ENCODE data around the gene DRAXIN. TPM values are rescaled to one million over a fixed set of nuclear protein-coding genes. Genes with fewer than 3 reads are reported as not detected.
A peak's percentile ranks its signal among the peaks of the same experiment; 100 is the strongest.

DRAXIN gene
- total RNA-seq, 1 experiment from 2014 or later, result 0.02 TPM

DNA sequence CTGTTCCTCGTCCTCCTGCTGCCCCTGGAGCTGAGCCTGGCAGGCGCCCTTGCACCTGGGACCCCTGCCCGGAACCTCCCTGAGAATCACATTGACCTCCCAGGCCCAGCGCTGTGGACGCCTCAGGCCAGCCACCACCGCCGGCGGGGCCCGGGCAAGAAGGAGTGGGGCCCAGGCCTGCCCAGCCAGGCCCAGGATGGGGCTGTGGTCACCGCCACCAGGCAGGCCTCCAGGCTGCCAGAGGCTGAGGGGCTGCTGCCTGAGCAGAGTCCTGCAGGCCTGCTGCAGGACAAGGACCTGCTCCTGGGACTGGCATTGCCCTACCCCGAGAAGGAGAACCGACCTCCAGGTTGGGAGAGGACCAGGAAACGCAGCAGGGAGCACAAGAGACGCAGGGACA, 14.8 kb downstream of the DRAXIN start:
- no peak for DNase-seq (ENCODE audit: extremely low read depth, low read depth)

DNA sequence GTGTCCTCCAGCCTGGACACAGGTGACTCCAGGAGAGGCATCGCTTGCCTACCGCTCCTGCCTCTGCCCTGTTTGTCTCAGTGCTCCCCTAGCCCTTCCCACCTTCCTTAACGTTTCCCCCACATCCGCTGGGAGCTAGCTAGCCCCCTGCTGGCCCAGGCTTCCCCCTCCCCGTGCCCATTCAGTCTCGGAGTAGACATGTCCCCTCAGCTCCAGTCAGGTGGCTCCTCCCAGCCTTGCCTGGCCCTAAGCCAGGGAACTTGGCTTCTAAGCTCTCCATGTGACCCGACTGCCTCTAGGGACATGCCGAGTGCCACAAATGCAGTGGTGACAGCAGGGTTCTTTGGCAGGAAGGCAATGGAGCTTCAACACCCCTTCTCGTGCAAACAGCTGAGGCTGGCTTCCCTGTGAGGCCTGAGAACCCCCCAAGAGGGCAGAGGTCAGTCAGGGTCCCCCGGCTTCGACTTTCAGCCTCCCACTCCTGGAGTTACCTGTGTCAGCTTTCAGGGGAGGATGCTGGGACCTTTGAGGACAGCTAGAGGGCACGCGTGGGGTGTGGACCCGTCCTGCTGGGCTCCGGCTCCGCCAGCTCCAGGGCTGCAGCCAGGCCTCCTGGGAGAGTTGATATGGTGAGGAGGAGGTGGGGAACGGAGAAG, 16.2 kb downstream of the DRAXIN start:
- DNase-seq (ENCODE audit: extremely low read depth, low read depth), result no peak

DNA sequence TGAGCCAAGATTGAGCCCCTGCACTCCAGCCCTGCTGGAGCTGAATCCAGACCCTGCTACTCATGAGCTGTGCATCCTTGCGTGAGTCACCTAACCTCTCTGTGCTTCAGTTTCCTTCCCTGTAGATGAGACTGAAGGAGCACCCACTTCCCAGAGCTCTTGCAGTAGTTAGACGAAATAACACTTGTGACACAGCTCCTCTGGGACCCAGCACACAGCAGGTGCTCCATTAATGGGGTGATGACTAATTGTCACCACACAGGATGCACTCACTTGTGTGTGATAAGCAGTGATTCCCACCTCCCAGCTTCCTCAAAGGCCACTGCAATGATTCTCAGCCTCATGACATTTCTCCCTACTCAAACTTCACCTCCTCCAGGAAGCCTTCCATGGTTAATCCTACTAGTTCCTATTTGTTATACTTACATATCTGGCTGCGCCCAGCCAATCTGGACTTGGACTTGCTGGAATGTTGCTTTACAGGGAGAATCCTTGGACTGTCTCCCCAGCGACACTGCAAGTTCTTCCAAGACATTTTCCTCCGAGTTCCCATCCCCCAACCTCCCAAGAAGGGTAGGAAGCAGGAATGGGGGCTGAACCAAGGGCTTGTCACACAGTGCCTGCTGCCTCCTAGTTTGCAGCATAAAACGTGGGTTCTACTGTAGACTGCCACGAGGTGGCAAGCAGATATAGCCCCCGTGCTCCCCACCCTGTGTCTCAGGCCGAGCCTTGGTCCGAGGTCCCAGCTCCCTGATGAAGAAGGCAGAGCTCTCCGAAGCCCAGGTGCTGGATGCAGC, 17.2 kb downstream of the DRAXIN start:
- no peak for DNase-seq (ENCODE audit: extremely low read depth, low read depth)

DNA sequence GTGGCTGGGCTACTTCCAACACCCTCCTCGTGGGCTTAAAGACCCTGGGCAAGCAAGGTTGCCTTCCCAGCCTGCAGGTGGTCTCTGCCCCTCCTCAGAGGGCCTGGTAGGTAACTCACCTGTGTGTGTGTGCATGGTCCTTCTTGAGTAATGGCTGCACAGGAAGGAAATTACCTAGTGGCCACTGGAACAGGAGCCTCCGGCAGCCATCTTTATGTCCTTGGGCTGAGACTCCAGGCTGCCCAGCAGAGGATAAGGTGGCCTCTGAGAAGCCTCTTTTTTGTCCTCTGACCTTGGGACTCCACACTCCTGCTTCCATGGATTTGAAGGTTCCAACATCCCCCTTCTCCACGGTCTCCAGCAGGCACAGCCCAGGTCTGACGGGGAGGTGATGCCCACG, 20.0 kb downstream of the DRAXIN start:
- no peak for DNase-seq (ENCODE audit: extremely low read depth, low read depth)

DNA sequence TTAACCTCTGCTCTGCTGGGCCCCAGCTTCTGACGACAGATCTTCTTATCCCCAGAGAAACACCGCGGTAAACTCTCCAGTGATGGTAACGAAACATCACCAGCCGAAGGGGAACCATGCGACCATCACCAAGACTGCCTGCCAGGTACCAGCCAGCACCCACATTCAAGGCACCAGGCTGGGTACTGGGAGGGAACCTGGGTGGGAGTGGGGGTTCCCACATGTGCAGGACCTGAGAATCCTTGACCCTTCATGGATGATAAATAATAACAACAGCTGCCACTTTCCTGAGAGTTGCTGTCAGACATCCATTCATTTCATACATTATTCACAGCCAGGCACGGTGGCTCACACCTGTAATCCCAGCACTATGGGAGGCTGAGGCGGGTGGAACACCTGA, 20.8 kb downstream of the DRAXIN start:
- no peak for DNase-seq (ENCODE audit: extremely low read depth, low read depth)

DNA sequence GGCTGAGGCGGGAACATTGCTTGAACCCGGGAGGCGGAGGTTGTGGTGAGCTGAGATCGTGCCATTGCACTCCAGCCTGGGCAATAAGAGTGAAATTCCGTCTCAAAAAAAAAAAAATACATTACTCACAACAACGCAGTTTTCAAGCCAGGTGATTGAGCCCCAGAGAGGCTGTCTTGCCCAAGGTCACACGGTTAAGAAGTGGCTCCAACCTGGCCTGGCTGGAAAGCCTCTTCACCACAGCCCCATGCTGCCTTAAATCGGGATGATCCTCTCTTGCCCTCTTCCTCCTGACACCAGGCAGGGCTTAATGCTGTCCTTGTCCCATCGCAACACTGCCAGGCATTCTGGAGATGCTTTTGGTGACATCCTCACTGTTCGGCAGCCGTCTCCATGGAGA, 21.6 kb downstream of the DRAXIN start:
- no peak for DNase-seq (ENCODE audit: extremely low read depth, low read depth)

DNA sequence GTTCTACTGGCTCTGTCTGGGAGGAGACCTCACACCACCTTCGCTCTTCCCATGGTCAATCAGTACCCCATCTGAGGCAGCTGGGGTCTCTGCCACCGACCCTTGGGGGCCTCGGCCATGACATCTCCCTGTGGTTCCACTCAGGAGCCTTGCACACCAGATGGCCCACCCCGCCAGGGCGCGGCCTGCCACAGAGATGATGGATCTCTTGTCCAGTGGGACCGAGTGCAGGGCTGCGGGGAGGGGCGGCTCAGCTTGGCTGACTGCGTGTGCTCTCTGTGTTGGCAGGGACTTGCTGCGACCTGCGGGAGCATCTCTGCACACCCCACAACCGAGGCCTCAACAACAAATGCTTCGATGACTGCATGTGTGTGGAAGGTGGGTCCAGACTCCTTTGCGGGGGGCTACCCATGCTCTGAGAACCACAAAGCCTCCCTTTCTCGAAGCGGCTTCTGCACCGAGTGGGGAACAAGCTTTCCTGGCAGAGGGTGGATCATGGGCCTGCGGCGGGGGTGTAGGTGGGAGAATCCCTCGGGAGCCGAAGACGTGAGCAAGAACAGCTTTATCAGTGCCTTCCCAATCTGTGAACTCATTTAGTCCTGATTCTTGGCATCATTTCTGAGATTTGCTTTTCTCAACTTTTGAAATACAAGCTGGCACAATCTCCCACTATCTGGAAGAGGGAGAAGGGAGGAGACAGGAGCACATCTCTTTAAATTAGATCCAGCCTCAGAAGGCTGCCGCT, 23.5 kb downstream of the DRAXIN start:
- DNase-seq (ENCODE audit: extremely low read depth, low read depth), result no peak

DNA sequence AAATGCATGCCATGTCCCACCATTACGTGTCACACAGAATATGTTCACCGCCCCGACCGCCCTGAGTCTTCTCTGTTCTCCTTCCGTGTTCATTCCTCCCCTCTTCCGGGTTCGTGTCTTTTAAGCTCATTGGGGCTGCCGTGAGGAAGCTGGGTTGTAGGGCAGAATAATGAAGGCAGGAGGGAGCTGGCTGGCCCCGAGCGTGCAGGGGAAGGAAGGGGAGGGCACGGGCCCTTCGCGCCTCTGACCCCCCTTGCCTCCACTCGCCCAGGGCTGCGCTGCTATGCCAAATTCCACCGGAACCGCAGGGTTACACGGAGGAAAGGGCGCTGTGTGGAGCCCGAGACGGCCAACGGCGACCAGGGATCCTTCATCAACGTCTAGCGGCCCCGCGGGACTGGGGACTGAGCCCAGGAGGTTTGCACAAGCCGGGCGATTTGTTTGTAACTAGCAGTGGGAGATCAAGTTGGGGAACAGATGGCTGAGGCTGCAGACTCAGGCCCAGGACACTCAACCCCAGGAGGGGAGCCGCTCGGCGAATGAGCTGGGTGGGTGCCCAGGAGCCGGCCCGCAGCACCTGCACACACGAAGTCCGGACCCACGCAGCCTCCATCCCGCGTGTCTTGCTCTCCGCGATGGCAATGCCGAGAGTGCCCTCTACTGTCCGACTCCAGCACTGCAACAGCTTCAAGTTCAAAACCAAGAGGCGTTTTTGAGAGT, 28.0 kb downstream of the DRAXIN start:
- DNase-seq (ENCODE audit: extremely low read depth, low read depth), result peak; percentile 44

DNA sequence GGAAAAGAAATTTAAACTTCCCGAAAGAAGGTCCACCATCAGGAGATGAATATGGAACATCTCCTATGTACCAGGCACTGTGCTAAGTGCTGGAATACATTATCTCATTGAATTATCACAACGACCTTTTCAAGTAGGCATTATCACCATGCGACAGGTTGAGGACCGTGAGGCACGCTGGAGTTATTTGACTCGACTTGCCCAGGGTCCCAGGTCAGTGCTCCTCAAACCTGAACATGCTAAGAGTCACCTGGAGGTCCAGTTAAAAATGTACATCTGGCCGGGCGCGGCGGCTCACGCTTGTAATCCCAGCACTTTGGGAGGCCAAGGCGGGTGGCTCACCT, 28.5 kb downstream of the DRAXIN start:
- DNase-seq (ENCODE audit: extremely low read depth, low read depth), result no peak

DNA sequence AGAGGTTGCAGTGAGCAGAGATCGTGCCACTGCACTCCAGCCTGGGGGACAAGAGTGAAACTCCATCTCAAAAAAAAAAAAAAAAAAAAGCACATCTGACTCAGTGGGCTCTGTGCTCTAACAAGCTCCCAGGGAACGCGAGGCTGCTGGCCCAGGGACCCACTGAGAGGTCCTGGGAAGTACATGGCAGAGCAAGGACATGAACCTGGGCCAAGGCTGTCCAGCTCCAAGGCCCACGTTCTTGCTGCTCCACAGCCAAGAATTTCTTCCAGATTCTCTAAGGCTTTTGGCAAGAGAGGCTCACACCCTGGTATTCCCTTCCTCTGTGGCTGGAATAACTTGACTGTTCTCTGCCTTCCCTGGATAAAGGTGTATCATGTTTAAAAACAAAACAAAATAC, 29.0 kb downstream of the DRAXIN start:
- no peak for DNase-seq (ENCODE audit: extremely low read depth, low read depth)

DNA sequence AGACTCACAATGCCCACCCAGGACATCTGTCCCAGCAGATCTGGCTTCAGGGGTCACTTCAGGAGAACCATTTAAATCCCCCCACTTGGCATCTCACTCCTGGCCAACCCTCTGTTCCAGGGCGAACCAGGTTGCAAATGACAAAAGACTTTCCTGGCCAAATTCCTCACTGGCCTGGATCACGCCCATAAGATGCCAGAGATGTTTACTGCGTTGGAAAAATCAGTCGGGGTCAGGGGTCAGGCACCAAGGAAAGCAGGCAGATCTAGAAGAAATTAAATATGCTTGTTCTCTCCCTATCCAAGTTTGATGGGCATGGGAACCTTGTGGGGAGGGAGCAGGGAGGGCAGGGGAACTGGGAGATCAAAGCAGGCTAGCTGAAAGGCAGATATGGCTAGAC, 29.8 kb downstream of the DRAXIN start:
- no peak for DNase-seq (ENCODE audit: extremely low read depth, low read depth)

DNA sequence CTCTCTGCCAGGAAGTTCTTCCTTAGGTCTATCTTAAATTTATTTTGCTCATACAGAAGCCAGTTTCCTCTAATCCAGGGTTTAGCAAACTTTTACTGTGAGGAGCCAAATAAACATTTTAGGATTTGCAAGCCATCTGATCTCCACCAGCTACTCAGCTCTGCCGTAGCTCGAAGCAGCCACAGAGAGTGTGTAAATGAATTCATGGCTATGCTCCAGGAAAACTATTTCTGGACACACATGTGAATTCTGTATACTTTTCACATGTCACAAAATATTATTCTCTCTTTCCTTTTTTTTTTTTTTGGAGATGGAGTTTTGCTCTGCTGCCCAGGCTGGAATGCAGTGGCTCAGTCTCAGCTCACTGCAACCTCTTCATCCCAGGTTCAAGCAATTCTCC, 31.0 kb downstream of the DRAXIN start:
- DNase-seq (ENCODE audit: extremely low read depth, low read depth), result no peak

DNA sequence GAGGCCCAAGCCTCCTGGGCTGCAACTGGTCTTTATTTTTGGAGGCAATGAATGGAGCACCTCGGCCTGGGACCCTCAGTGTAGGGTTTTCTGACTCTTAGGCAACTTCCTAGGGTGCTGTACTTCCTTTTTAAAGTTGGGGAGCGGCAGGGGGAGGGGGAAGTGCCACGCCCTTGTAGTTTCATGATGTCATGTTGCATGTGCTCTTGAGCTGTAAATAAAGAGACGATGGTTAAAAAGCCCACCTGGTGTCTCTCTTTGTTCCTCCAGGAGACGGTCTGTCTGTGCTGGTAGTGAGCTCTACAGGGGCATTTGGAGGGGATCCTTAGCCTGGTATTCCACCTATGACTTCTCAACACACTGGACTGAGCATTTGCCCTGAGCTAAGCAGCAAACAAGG, 34.1 kb downstream of the DRAXIN start:
- DNase-seq (ENCODE audit: extremely low read depth, low read depth), result no peak

DNA sequence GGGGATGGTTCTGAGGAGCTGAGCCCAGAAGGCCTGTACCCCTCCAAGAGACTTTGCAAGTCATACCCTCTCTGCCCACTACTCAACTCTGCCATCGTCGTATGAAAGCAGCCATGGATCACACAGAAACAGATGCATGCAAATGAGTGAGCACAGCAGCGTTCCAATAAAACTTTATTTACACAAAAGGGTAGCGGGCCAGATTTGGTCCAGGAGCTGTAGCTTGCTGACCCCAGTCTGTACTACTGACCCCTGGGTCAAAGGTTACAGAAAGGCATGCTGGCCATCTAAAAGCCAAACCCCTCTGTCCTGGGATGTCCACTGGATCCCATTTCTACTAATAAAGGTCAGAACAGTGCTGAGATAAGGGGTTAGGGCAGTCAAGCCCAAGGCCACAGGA, 35.6 kb downstream of the DRAXIN start:
- no peak for DNase-seq (ENCODE audit: extremely low read depth, low read depth)

DNA sequence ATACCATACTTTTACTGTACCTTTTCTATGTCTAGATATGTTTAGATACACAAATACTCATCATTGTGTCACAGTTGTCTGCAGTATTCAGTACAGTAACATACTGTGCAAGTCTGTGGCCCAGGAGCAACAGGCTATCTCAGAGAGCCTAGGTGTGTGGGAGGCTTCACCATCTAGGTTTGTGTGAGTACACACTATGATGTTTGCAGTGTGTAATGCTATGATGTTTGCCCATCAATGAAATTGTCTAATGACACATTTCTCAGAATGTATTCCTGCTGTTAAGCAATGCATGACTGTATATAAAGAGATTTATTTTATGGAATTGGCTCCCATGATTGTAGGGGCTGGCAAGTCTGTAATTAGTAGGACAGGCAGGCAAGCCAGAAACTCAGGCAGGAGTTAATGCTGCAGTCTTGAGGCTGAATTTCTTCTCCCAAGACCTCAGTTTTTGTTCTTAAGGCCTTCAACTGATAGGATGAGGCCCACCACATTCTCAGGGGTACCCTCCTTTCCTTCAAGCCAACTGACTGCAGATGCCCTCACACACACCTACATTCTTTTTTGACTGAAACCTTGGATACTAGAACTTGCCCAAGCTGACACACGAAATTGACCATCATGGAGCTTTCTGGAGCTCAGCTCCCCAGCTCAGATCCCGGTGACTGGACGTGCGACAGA, 36.8 kb downstream of the DRAXIN start:
- DNase-seq (ENCODE audit: extremely low read depth, low read depth), result no peak

DNA sequence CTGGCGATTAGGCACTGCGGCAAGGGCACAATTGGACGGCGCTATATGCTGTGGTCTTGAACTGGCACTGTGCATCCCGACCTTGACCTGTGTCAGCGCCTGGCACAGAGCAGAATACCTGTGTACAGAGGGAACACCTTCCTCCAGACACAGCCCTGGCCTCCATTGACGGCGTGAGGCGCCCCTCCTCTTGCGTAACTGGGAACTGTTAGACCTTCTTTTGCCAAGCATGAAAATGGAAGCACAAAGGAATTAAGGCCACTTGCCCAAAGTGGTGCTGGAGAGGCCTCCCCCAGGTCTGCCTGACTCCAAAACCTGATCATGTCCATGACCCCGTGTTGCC, 37.6 kb downstream of the DRAXIN start:
- no peak for DNase-seq (ENCODE audit: extremely low read depth, low read depth)

DNA sequence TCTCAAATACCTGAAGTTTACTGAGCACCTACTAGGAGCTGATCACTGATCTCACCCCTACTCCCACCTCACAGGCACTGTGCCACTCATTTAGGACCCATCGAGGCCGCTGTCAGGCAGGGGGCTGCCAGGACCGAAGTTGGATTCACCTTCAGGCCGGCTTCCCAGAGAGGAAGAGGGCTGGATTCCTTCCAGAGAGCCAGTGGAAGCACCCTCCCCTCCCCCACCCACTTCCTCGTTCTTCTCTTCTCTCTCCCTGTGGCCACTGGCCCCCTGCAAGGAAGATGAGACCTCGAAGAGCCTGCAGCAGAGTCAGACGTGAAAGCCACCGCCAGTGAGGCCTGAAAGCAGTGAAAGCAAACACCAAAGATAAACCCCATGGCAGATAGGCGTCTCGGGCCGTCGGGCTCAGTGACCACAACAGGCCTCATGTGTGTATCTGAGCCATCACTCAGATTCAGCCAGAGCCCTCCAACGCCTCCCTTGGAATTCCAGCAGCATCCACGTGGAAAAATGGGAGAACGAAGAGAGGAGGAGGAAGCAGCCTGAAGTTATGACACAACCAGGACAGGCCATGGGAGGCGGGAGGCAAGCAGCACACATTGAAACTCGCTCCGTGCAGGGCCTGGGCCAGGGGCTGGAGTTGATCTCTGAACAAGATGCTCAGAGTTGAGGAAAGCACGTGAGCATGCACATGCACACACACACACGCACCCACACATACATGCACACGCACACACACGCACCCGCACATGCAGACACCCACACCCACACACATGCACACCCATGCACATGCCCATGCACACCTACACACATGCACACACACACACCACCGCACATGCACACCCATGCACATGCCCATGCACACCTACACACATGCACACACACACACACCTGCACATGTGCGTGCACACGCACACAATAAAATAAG, 38.3 kb downstream of the DRAXIN start:
- DNase-seq (ENCODE audit: extremely low read depth, low read depth), result no peak

DNA sequence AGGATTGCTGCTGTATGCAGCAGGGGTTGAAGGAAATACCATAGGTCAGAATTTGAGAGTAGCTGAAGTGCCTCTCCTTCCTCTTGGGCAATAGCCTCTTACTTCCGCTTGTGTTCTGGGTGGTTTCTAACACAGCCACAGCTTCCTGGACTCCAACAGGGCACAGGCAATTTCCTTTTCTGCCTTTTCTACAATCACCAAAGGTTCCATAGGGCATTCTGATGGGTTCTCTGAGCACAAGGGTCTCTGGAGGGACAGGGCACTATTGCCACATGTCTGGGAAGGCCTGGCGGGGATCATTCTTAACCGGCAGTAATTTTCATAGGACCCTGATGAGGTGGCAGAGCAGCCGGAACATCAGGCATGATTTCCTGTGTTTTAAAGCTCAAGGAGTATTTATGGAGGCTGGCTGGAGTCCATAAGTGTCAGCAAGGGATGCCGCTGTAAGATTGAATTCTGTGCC, 39.0 kb downstream of the DRAXIN start:
- DNase-seq (ENCODE audit: extremely low read depth, low read depth), result no peak

DNA sequence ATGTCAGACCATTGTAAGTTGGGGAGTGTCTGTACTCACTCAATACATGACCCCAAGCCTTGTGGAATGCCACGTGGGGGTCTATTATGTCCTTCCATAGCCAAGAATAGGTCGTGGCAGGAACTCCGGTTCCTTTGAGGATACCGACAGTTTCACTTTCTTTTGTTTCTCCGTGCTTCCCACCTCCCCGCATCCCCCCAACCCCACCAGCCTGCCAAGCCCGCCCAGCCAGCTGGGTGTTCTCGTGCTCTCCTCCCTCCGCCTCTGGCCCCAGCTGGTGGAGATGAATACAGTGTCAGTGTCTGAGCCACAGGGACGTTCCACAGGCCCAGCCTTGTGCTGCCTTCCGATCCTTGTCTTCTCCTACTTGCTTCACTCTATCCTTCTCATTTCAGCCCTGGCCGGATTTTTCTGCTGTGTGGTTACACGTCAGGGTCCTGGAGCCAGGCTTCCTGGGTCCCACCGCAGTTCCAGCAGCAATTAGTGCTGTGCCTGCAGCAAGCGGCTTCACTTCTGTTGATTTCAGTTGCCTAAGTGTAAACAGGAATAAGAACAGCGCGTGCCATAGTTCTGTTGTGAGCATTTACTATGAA, 40.3 kb downstream of the DRAXIN start:
- no peak for DNase-seq (ENCODE audit: extremely low read depth, low read depth)
